CD8-positive, alpha-beta memory T cell (primary cell): Measurements from ENCODE around the gene FSHR. TPM values are rescaled to one million over a fixed set of nuclear protein-coding genes. Genes with fewer than 3 reads are reported as not detected.
A peak's percentile ranks its signal among the peaks of the same experiment; 100 is the strongest.

Source experiments
- CTCF ChIA-PET: fragments of 350-600 bp; sonication (Branson Sonifier 250); formaldehyde crosslinking; loops from one replicate; lab custom pipeline; 2021; ENCODE audit warnings: antibody characterized with exemption; lab: Charles Lee
- POLR2A ChIA-PET: fragments of 350-600 bp; sonication (Branson Sonifier 250); formaldehyde crosslinking; loops from one replicate; lab custom pipeline; 2021; ENCODE audit warnings: antibody characterized with exemption; lab: Charles Lee
- DNase-seq, 5 donors: peaks; one replicate each; pipeline versions ENCODE4 v3.0.0 to v3.0.0-alpha.2; 2020 to 2022; ENCODE audit warnings: mixed read lengths in 1 of 5
- H3K27ac ChIP-seq: one replicate; pipeline ENCODE4 v1.7.0; 2013; ENCODE audit warnings: low read depth, mild to moderate bottlenecking, low read length, moderate library complexity
- H3K27me3 ChIP-seq: 2 replicates; pipeline ENCODE4 v1.7.0; 2013; ENCODE audit warnings: low read length, mild to moderate bottlenecking; ENCODE audit not compliant: insufficient read depth, poor library complexity, severe bottlenecking
- H3K36me3 ChIP-seq: 2 replicates; pipeline ENCODE4 v1.7.0; 2013; ENCODE audit warnings: mild to moderate bottlenecking, low read length, moderate library complexity; ENCODE audit not compliant: insufficient read depth
- H3K4me1 ChIP-seq: 2 replicates; pipeline ENCODE4 v1.7.0; 2013; ENCODE audit warnings: mild to moderate bottlenecking, low read length, moderate library complexity; ENCODE audit not compliant: insufficient read depth
- H3K4me3 ChIP-seq: 2 replicates; pipeline ENCODE4 v1.7.0; 2013; ENCODE audit warnings: mild to moderate bottlenecking, low read length
- H3K9me3 ChIP-seq: 2 replicates; pipeline ENCODE4 v1.7.0; 2013; ENCODE audit warnings: mild to moderate bottlenecking, low read length
- H3K27ac Mint-ChIP-seq, 8 donors: one replicate each; pipeline ENCODE4 v1.8.0; 2020 to 2021; ENCODE audit warnings: mixed read lengths in 8 of 8, mild to moderate bottlenecking in 6 of 8, inconsistent platforms in 3 of 8, moderate library complexity in 3 of 8
- H3K27me3 Mint-ChIP-seq, 2 donors: one replicate each; pipeline ENCODE4 v1.8.0; 2020 to 2021; ENCODE audit warnings: mixed read lengths in 2 of 2, mild to moderate bottlenecking in 1 of 2, moderate library complexity in 1 of 2
- H3K36me3 Mint-ChIP-seq, 3 donors: one replicate each; pipeline ENCODE4 v1.8.0; 2020 to 2021; ENCODE audit warnings: mixed read lengths in 3 of 3, inconsistent platforms in 1 of 3, mild to moderate bottlenecking in 1 of 3
- H3K4me1 Mint-ChIP-seq, 3 donors: one replicate each; pipeline ENCODE4 v1.8.0; 2020 to 2021; ENCODE audit warnings: mixed read lengths in 3 of 3, inconsistent platforms in 1 of 3, mild to moderate bottlenecking in 1 of 3
- H3K4me3 Mint-ChIP-seq, 7 donors: one replicate each; pipeline ENCODE4 v1.8.0; 2020 to 2021; ENCODE audit warnings: mixed read lengths in 7 of 7, mild to moderate bottlenecking in 6 of 7, moderate library complexity in 4 of 7, inconsistent platforms in 2 of 7
- H3K9me3 Mint-ChIP-seq, 5 donors: one replicate each; pipeline ENCODE4 v1.8.0; 2020 to 2022; ENCODE audit warnings: mixed read lengths in 5 of 5, mild to moderate bottlenecking in 3 of 5, moderate library complexity in 2 of 5, inconsistent platforms in 1 of 5
- polyA plus RNA-seq: library from polyadenylated mRNA; unstranded; fragments of 300-500 nt; fragmentation: Illumina TruSeq; gene quantifications from one replicate; pipeline ENCODE4 v1.2.3, GENCODE V29; 2021
- total RNA-seq, 2 experiments: library from RNA; stranded (reverse); gene quantifications; one replicate each; pipeline ENCODE4 v1.2.3, GENCODE V29; 2021

The FSHR gene
- total and polyA plus RNA-seq, 3 experiments from 2014 or later = not detected

- Mint-ChIP-seq H3K36me3 (no peaks in the 10 kb centered on the region), H3K4me3 (no peak overlapping the region), H3K4me1 (no peaks in the 10 kb centered on the region), H3K9me3 (peaks cover 0 to 7% (median 6%) of the 10 kb centered on the region in 5 donors), H3K27ac (no peak overlapping the region), H3K27me3 (no peaks in the 10 kb centered on the region)
- Histone ChIP-seq H3K27ac (no peak overlapping the region), H3K9me3 (no peaks in the 10 kb centered on the region), H3K4me1 (no peaks in the 10 kb centered on the region), H3K27me3 (no peaks in the 10 kb centered on the region), H3K36me3 (no peaks in the 10 kb centered on the region), H3K4me3 (no peak overlapping the region)
- POLR2A ChIA-PET = no interaction called here
- CTCF ChIA-PET = no interaction called here
- DNase-seq = no peak
Observed at GRCh38 chr2:49110571-49110970, 43.7 kb downstream of the FSHR start.

GRCh38 chr2:49108851-49109250 is 45.5 kb downstream of the FSHR start:
- Histone ChIP-seq H3K4me1 (no peaks in the 10 kb centered on the region), H3K9me3 (no peaks in the 10 kb centered on the region), H3K27me3 (no peaks in the 10 kb centered on the region), H3K4me3 (no peak overlapping the region), H3K27ac (no peak overlapping the region), H3K36me3 (no peaks in the 10 kb centered on the region)
- no peaks in the 10 kb centered on the region for H3K4me1 Mint-ChIP-seq
- H3K36me3 Mint-ChIP-seq = no peaks in the 10 kb centered on the region
- no peak for DNase-seq
- CTCF ChIA-PET = no interaction called here
- peak overlapping the region in 1 of 7 donors; percentile 24 for H3K4me3 Mint-ChIP-seq
- H3K27me3 Mint-ChIP-seq = no peaks in the 10 kb centered on the region
- peaks cover 3 to 8% (median 6%) of the 10 kb centered on the region in 5 donors for H3K9me3 Mint-ChIP-seq
- POLR2A ChIA-PET = no interaction called here
- H3K27ac Mint-ChIP-seq = peak overlapping the region in 1 of 8 donors; percentile 78

GRCh38 chr2:49108436-49108835 is 45.9 kb downstream of the FSHR start:
- Histone ChIP-seq H3K36me3 (no peaks in the 10 kb centered on the region), H3K4me3 (no peak overlapping the region), H3K27me3 (no peaks in the 10 kb centered on the region), H3K27ac (no peak overlapping the region), H3K9me3 (no peaks in the 10 kb centered on the region), H3K4me1 (no peaks in the 10 kb centered on the region)
- ChIA-PET POLR2A (no interaction called here), CTCF (no interaction called here)
- DNase-seq = no peak
- Mint-ChIP-seq H3K27ac (no peak overlapping the region), H3K9me3 (peaks cover 3 to 8% (median 6%) of the 10 kb centered on the region in 5 donors), H3K27me3 (no peaks in the 10 kb centered on the region), H3K36me3 (no peaks in the 10 kb centered on the region), H3K4me3 (no peak overlapping the region), H3K4me1 (no peaks in the 10 kb centered on the region)

GRCh38 chr2:49105506-49105905 is 48.8 kb downstream of the FSHR start:
- Mint-ChIP-seq H3K27ac (no peak overlapping the region), H3K36me3 (no peaks in the 10 kb centered on the region), H3K4me1 (no peaks in the 10 kb centered on the region), H3K4me3 (no peak overlapping the region), H3K9me3 (peaks cover 0 to 8% (median 6%) of the 10 kb centered on the region in 5 donors), H3K27me3 (no peaks in the 10 kb centered on the region)
- ChIA-PET POLR2A (no interaction called here), CTCF (no interaction called here)
- Histone ChIP-seq H3K36me3 (no peaks in the 10 kb centered on the region), H3K9me3 (no peaks in the 10 kb centered on the region), H3K4me3 (no peak overlapping the region), H3K4me1 (no peaks in the 10 kb centered on the region), H3K27me3 (no peaks in the 10 kb centered on the region), H3K27ac (no peak overlapping the region)
- DNase-seq = no peak

- Mint-ChIP-seq H3K9me3 (peaks cover 2 to 7% (median 2%) of the 10 kb centered on the region in 5 donors), H3K36me3 (no peaks in the 10 kb centered on the region), H3K27me3 (no peaks in the 10 kb centered on the region), H3K4me1 (no peaks in the 10 kb centered on the region), H3K4me3 (no peak overlapping the region), H3K27ac (no peak overlapping the region)
- no peaks in the 10 kb centered on the region for H3K27me3 ChIP-seq
- ChIA-PET POLR2A (no interaction called here), CTCF (no interaction called here)
- no peaks in the 10 kb centered on the region for H3K36me3 ChIP-seq
- H3K4me3 ChIP-seq = no peak overlapping the region
- H3K4me1 ChIP-seq = no peaks in the 10 kb centered on the region
- H3K9me3 ChIP-seq = no peaks in the 10 kb centered on the region
- DNase-seq = no peak
- H3K27ac ChIP-seq = no peak overlapping the region
Observed at GRCh38 chr2:49102146-49102545, 52.2 kb downstream of the FSHR start.

GRCh38 chr2:49080681-49081080 is 73.6 kb downstream of the FSHR start:
- no peak overlapping the region for H3K4me3 ChIP-seq
- ChIA-PET CTCF (no interaction called here), POLR2A (no interaction called here)
- no peaks in the 10 kb centered on the region for H3K36me3 ChIP-seq
- H3K27me3 Mint-ChIP-seq = no peaks in the 10 kb centered on the region
- H3K4me1 ChIP-seq = no peaks in the 10 kb centered on the region
- DNase-seq = no peak
- peaks cover 4 to 9% (median 7%) of the 10 kb centered on the region in 5 donors for H3K9me3 Mint-ChIP-seq
- H3K27ac Mint-ChIP-seq = no peak overlapping the region
- no peaks in the 10 kb centered on the region for H3K36me3 Mint-ChIP-seq
- H3K4me1 Mint-ChIP-seq = no peaks in the 10 kb centered on the region
- no peak overlapping the region for H3K27ac ChIP-seq
- H3K4me3 Mint-ChIP-seq = no peak overlapping the region
- H3K9me3 ChIP-seq = no peaks in the 10 kb centered on the region
- no peaks in the 10 kb centered on the region for H3K27me3 ChIP-seq

GRCh38 chr2:49070716-49071115 is 83.6 kb downstream of the FSHR start:
- H3K9me3 ChIP-seq = no peaks in the 10 kb centered on the region
- H3K27ac ChIP-seq = no peak overlapping the region
- no peaks in the 10 kb centered on the region for H3K4me1 ChIP-seq
- no peak for DNase-seq
- ChIA-PET CTCF (no interaction called here), POLR2A (no interaction called here)
- H3K36me3 ChIP-seq = no peaks in the 10 kb centered on the region
- no peak overlapping the region for H3K4me3 ChIP-seq
- no peaks in the 10 kb centered on the region for H3K27me3 ChIP-seq
- Mint-ChIP-seq H3K27ac (no peak overlapping the region), H3K36me3 (no peaks in the 10 kb centered on the region), H3K4me3 (no peak overlapping the region), H3K4me1 (no peaks in the 10 kb centered on the region), H3K27me3 (no peaks in the 10 kb centered on the region), H3K9me3 (peaks cover 0 to 9% (median 6%) of the 10 kb centered on the region in 5 donors)

- no peaks in the 10 kb centered on the region for H3K27me3 Mint-ChIP-seq
- no peaks in the 10 kb centered on the region for H3K36me3 ChIP-seq
- H3K4me3 ChIP-seq = no peak overlapping the region
- H3K27ac ChIP-seq = no peak overlapping the region
- ChIA-PET POLR2A (no interaction called here), CTCF (no interaction called here)
- no peaks in the 10 kb centered on the region for H3K4me1 ChIP-seq
- H3K4me1 Mint-ChIP-seq = no peaks in the 10 kb centered on the region
- H3K36me3 Mint-ChIP-seq = no peaks in the 10 kb centered on the region
- H3K4me3 Mint-ChIP-seq = no peak overlapping the region
- peaks cover 0 to 9% (median 6%) of the 10 kb centered on the region in 5 donors for H3K9me3 Mint-ChIP-seq
- no peak for DNase-seq
- no peaks in the 10 kb centered on the region for H3K27me3 ChIP-seq
- no peak overlapping the region for H3K27ac Mint-ChIP-seq
- no peaks in the 10 kb centered on the region for H3K9me3 ChIP-seq
Observed at GRCh38 chr2:49069829-49070228, 84.5 kb downstream of the FSHR start.

- no peaks in the 10 kb centered on the region for H3K36me3 ChIP-seq
- H3K27me3 Mint-ChIP-seq = no peaks in the 10 kb centered on the region
- ChIA-PET POLR2A (no interaction called here), CTCF (no interaction called here)
- DNase-seq = no peak
- H3K27me3 ChIP-seq = no peaks in the 10 kb centered on the region
- no peaks in the 10 kb centered on the region for H3K9me3 ChIP-seq
- no peak overlapping the region for H3K4me3 Mint-ChIP-seq
- peaks cover 0 to 7% (median 2%) of the 10 kb centered on the region in 5 donors for H3K9me3 Mint-ChIP-seq
- H3K4me1 Mint-ChIP-seq = no peaks in the 10 kb centered on the region
- no peak overlapping the region for H3K27ac Mint-ChIP-seq
- no peak overlapping the region for H3K4me3 ChIP-seq
- no peaks in the 10 kb centered on the region for H3K4me1 ChIP-seq
- no peak overlapping the region for H3K27ac ChIP-seq
- H3K36me3 Mint-ChIP-seq = no peaks in the 10 kb centered on the region
Observed at GRCh38 chr2:49068613-49069012, 85.7 kb downstream of the FSHR start.
